ENCODE measurements around the gene CDK17.

CDK17 gene

GRCh38 chr12:96265836-96266235 is 134.4 kb downstream of the CDK17 start:
- DNase-seq (ENCODE audit: low read depth in 3 of 3) = no peak

GRCh38 chr12:96265400-96265799 is 134.8 kb downstream of the CDK17 start:
- no peak for DNase-seq (ENCODE audit: low read depth in 3 of 3)

DNA sequence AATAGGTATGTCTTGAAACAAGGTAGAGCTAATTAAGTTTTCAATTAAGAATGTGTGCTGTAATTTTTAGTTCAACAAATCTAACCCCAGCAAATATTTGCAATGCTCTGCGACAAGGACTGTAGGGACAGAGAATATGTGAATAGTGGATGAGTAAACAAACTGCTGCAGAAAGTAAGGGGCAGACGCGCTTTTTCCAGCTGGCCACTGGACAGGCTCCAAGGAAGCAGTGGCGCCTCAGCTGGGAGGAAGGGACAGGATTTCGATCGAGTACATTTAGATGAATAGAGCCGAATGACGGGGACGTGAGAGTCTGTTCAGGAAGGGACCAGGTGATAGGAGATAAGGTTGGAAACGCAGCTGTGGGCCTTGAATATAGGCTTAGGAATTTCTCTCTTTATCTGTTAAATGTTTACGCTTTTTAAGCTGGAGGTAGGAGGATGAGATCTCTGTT is 136.8 kb downstream of the CDK17 start:
- DNase-seq (ENCODE audit: low read depth in 3 of 3) = no peak

- no peak for DNase-seq (ENCODE audit: low read depth in 3 of 3)
These were observed 138.7 kb downstream of the CDK17 start for GRCh38 chr12:96261557-96261956.

DNA sequence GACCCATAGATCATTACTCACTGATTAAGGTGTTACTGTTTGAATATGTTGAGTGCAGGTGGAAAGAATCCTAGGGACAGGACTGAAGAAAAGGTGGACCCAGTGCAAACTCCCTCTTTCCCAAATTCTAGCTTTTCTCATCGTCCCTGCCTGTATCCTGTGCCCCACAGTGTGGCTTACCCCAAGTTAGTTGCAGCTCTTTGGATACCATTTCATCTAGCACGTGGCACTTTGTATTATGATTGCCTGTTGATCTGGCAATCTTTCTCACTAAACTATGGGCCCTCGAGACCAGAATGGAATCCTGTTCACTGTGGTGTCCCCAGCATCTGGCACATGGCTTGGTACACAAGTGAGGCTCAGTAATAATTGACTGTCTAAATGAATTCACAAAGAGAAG is 139.6 kb downstream of the CDK17 start:
- no peak for DNase-seq (ENCODE audit: low read depth in 3 of 3)

GRCh38 chr12:96260231-96260630 is 140.0 kb downstream of the CDK17 start:
- no peak for DNase-seq (ENCODE audit: low read depth in 3 of 3)

GRCh38 chr12:96258104-96258961 is 141.9 kb downstream of the CDK17 start:
- DNase-seq (ENCODE audit: low read depth in 3 of 3) = no peak

GRCh38 chr12:96257550-96258103 is 142.6 kb downstream of the CDK17 start:
- no peak for DNase-seq (ENCODE audit: low read depth in 3 of 3)

- no peak for DNase-seq (ENCODE audit: low read depth in 3 of 3)
These were observed 143.4 kb downstream of the CDK17 start for GRCh38 chr12:96256672-96257361.

GRCh38 chr12:96255077-96255476 is 145.2 kb downstream of the CDK17 start:
- no peak for DNase-seq (ENCODE audit: low read depth in 3 of 3)

DNA sequence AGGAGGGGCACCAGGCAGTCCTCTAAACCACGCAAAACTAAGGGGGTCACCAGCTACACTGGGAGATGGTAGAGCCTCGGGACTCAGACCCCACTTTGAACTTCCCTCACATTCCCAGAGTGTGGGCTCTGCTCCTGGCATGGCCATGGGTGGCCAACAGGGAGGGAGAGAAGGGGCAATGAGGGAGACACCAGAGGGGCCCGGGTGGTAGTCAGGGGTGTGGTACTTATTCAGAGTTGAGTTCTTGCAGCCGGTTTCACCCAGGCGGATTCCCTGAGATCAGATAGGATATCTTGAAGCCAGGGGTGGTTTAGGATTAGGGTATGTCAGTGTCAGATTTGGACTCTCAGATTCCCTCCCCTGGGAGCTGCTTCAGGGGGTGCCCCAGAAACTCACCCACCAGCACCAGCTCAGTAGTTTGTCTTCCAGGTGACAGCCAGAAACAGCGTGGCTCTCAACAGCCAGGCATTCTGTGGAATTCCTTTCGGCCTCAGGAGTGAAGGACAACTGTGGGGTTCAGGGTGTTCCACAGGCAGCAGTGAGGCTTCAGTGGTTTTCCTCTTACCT is 150.0 kb downstream of the CDK17 start:
- DNase-seq (ENCODE audit: low read depth in 3 of 3) = no peak

GRCh38 chr12:96249196-96250118 is 150.8 kb downstream of the CDK17 start:
- DNase-seq (ENCODE audit: low read depth in 3 of 3) = no peak

DNA sequence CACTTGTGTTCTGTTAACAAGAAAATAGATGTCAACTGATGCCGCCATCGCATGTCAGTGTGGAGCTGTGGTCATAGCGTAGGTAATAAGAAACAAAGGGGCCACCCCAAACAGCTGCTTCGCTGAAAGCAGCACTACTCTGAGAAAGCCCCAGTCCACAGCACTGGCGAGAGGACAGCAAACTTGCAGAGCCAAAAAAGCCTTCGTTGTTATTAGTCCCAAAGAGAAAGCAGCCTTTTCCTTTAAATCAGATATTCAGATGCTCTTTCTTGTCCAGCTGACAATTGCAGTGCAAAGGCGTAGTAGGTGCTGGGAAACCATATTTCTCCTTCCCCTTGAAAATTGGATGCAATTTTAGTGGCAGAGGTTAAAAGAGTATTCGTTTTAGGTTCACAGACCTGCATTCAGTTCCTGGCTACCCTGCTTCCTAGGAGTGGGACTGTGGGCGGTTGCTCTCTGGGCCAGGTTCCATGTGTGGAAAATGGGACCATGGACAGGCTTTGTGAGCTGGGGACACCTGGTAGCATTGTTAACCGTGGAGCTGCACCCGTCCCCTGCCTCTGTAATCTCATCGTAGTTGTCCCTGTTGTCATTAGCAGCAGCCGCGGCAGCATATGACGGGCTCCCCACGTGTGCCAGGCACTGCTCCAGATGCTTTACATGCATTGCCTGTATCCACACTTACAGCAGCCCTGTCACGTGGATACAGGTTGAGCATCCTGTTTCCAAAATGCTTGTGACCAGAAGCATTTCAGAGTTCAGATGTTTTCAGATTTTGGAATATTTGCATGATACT is 151.9 kb downstream of the CDK17 start:
- DNase-seq (ENCODE audit: low read depth in 3 of 3) = no peak

GRCh38 chr12:96247563-96247962 is 152.7 kb downstream of the CDK17 start:
- no peak for DNase-seq (ENCODE audit: low read depth in 3 of 3)

GRCh38 chr12:96246926-96247505 is 153.2 kb downstream of the CDK17 start:
- DNase-seq (ENCODE audit: low read depth in 3 of 3) = no peak

DNA sequence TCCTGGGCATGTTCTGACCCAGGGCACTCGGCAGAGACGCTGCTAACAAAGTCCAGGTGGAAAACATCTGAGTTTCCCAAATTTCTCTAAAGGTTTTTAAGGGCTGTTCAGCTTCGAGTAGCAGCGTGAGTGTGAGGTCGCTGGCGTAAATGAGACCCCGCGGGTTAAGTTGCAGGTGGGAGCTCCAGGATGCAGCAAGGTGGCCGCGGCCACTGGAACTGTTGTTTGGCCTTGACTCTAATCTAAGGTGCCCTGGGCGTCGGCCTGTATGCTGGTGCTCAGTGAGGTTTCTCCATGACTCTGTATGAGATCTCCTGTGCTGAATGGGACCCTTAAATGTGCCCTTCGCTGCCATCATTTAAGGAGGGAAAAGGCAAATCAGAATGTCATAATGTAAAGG is 155.4 kb downstream of the CDK17 start:
- no peak for DNase-seq (ENCODE audit: low read depth in 3 of 3)

- DNase-seq (ENCODE audit: low read depth in 3 of 3) = no peak
These were observed 157.6 kb downstream of the CDK17 start for GRCh38 chr12:96242597-96242996.

DNA sequence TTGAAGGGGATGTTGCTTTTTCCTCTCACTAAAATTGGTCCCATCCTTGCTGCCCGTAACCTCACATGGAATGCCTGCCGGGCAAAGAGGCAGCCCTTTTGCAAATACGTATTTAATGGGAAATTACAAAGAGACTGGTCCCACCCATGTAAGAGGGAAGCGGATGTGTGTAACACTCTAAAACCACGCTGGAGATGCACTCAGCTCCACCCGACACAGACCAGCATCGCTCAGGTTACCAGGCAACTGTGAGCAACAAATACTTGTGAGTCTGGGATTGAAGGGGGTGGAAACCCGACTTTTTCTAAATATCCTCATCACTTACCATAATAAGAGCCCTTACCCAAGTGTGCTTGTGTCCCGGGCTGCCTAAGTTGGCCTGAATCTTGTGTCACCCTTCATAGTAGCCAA is 158.4 kb downstream of the CDK17 start:
- DNase-seq (ENCODE audit: low read depth in 3 of 3) = peak; percentile 15 to 43 (median 21)

GRCh38 chr12:96241431-96241830 is 158.8 kb downstream of the CDK17 start:
- no peak for DNase-seq (ENCODE audit: low read depth in 3 of 3)

GRCh38 chr12:96240656-96241055 is 159.6 kb downstream of the CDK17 start:
- no peak for DNase-seq (ENCODE audit: low read depth in 3 of 3)

Measured in stimulated activated CD4-positive, alpha-beta T cell treated with anti-CD3 and anti-CD28 coated beads, TNF-alpha, amount 100 ng/mL, for 24 hours (primary cell).